H1 (cell line): ENCODE data around the gene KRT77.

Source experiments
- ATF3 ChIP-seq: IDR thresholded peaks from 2 replicates; pipeline ENCODE4 v1.6.1; 2011; ENCODE audit warnings: low read depth, mild to moderate bottlenecking, low read length; ENCODE audit not compliant: insufficient read depth
- CHD2 ChIP-seq: IDR thresholded peaks from 2 replicates; pipeline ENCODE4 v1.6.1; 2012; ENCODE audit warnings: low read length, improper control_type of control experiment
- CREB1 ChIP-seq: IDR thresholded peaks from 2 replicates; pipeline ENCODE4 v1.6.1; 2012; ENCODE audit warnings: inconsistent platforms
- CTCF ChIP-seq, 3 experiments: IDR thresholded peaks; 1 replicate in 2 of 3; 2 replicates in 1 of 3; pipeline versions ENCODE4 v1.5.1 to v1.6.1; 2011; ENCODE audit warnings: low read length in 3 of 3, mild to moderate bottlenecking in 3 of 3, inconsistent platforms in 2 of 3, low read depth in 1 of 3, moderate library complexity in 1 of 3; ENCODE audit not compliant: insufficient read depth in 1 of 3; ENCODE audit errors: control extremely low read depth in 1 of 3
- E2F6 ChIP-seq: IDR thresholded peaks from 2 replicates; pipeline ENCODE4 v1.6.1; 2012; ENCODE audit warnings: inconsistent platforms
- EP300 ChIP-seq, 2 experiments: IDR thresholded peaks; 1 replicate in 1 of 2; 2 replicates in 1 of 2; pipeline ENCODE4 v1.6.1; 2011 to 2012; ENCODE audit warnings: low read depth in 2 of 2, low read length in 2 of 2, mild to moderate bottlenecking in 2 of 2, borderline replicate concordance in 1 of 2, inconsistent platforms in 1 of 2, moderate library complexity in 1 of 2
- EZH2 ChIP-seq: fragments of 200-600 bp; sonication (generic); IDR thresholded peaks from 2 replicates; pipeline ENCODE4 v1.7.1; 2012; ENCODE audit warnings: low read depth, mild to moderate bottlenecking, moderate library complexity, low read length, inconsistent platforms; ENCODE audit not compliant: severe bottlenecking
- POLR2A ChIP-seq, 2 experiments: IDR thresholded peaks; 1 replicate in 1 of 2; 2 replicates in 1 of 2; pipeline ENCODE4 v1.6.1; 2011; ENCODE audit warnings: low read depth in 2 of 2, low read length in 2 of 2, mild to moderate bottlenecking in 2 of 2; ENCODE audit errors: control extremely low read depth in 1 of 2
- POLR2AphosphoS5 ChIP-seq: IDR thresholded peaks from 2 replicates; pipeline ENCODE4 v1.6.1; 2011; ENCODE audit warnings: low read depth, low read length
- SP4 ChIP-seq: IDR thresholded peaks from 2 replicates; pipeline ENCODE4 v1.6.1; 2012; ENCODE audit warnings: low read length, inconsistent platforms
- ZNF274 ChIP-seq: IDR thresholded peaks from 2 replicates; pipeline ENCODE4 v1.7.0; 2012; ENCODE audit warnings: low read length, borderline replicate concordance; ENCODE audit errors: extremely low read depth

- TF ChIP-seq SP4 (no peak), CTCF (IDR thresholded peaks at IDR 0.05; ENCODE audit: control extremely low read depth in 1 of 3, insufficient read depth in 1 of 3, low read depth in 1 of 3, low read length in 3 of 3) (no peak), EZH2 (no peak), POLR2A (IDR thresholded peaks at IDR 0.05; ENCODE audit: control extremely low read depth in 1 of 2, low read depth in 2 of 2, low read length in 2 of 2) (no peak), CREB1 (no peak), CHD2 (no peak), POLR2AphosphoS5 (no peak), E2F6 (no peak), EP300 (IDR thresholded peaks at IDR 0.05; ENCODE audit: borderline replicate concordance in 1 of 2, low read depth in 2 of 2, low read length in 2 of 2) (no peak), ATF3 (no peak), ZNF274 (no peak)
These were observed 46.7 kb downstream of the KRT77 start for GRCh38 chr12:52656616-52657015.
